Thyroid gland (tissue), 4 donors: ENCODE measurements around the gene ITPR2.

Source experiments
- CTCF ChIP-seq, 6 experiments: fragments of 200-600 bp in 3 of 6; fragments of 450-650 bp in 3 of 6; sonication (generic) in 3 of 6; IDR thresholded peaks; one replicate each; pipeline ENCODE4 v1.5.1; 2016 to 2019; ENCODE audit warnings: antibody characterized with exemption in 6 of 6, mild to moderate bottlenecking in 2 of 6, inconsistent platforms in 1 of 6, moderate library complexity in 1 of 6
- POLR2A ChIP-seq, 2 donors: fragments of 450-650 bp; IDR thresholded peaks; one replicate each; pipeline ENCODE4 v1.6.1; 2017; ENCODE audit warnings: antibody characterized with exemption in 2 of 2, mild to moderate bottlenecking in 2 of 2, moderate library complexity in 1 of 2

GRCh38 chr12:26323673-26324072 lies 509.3 kb downstream of the ITPR2 start:
- TF ChIP-seq POLR2A (IDR thresholded peaks at IDR 0.05) (no peak), CTCF (IDR thresholded peaks at IDR 0.05) (no peak)
